Thyroid gland (tissue), 4 donors: Measurements from ENCODE around the gene LAMA1.

ENCODE experiments used
- CTCF ChIP-seq, 6 experiments: fragments of 200-600 bp in 3 of 6; fragments of 450-650 bp in 3 of 6; sonication (generic) in 3 of 6; IDR thresholded peaks; one replicate each; pipeline ENCODE4 v1.5.1; 2016 to 2019; ENCODE audit warnings: antibody characterized with exemption in 6 of 6, mild to moderate bottlenecking in 2 of 6, inconsistent platforms in 1 of 6, moderate library complexity in 1 of 6
- POLR2A ChIP-seq, 2 donors: fragments of 450-650 bp; IDR thresholded peaks; one replicate each; pipeline ENCODE4 v1.6.1; 2017; ENCODE audit warnings: antibody characterized with exemption in 2 of 2, mild to moderate bottlenecking in 2 of 2, moderate library complexity in 1 of 2

- TF ChIP-seq CTCF (IDR thresholded peaks at IDR 0.05), result no peak
- no peak for TF ChIP-seq POLR2A (IDR thresholded peaks at IDR 0.05)
Observed at GRCh38 chr18:7158216-7158615, 40.6 kb upstream of the LAMA1 start.
